ENCODE measurements around the gene EPHB1.

The EPHB1 gene

GRCh38 chr3:134794950-134795745, at the start of gene EPHB1:
TSS of gene EPHB1 (plus strand) at chr3:134795260.
- peak; percentile 94 for DNase-seq (ENCODE audit: low read depth)
- H3K4me3 ChIP-seq (ENCODE audit: control insufficient read depth, low read depth, low read length) = peak within 1 kb of the TSS; percentile 53
- TF ChIP-seq, protein P1, sequence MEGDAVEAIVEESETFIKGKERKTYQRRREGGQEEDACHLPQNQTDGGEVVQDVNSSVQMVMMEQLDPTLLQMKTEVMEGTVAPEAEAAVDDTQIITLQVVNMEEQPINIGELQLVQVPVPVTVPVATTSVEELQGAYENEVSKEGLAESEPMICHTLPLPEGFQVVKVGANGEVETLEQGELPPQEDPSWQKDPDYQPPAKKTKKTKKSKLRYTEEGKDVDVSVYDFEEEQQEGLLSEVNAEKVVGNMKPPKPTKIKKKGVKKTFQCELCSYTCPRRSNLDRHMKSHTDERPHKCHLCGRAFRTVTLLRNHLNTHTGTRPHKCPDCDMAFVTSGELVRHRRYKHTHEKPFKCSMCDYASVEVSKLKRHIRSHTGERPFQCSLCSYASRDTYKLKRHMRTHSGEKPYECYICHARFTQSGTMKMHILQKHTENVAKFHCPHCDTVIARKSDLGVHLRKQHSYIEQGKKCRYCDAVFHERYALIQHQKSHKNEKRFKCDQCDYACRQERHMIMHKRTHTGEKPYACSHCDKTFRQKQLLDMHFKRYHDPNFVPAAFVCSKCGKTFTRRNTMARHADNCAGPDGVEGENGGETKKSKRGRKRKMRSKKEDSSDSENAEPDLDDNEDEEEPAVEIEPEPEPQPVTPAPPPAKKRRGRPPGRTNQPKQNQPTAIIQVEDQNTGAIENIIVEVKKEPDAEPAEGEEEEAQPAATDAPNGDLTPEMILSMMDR (conservative IDR thresholded peaks at IDR 0.05; ENCODE audit: control insufficient read depth, insufficient read depth, low read depth, low read length) = peak; percentile 81

GRCh38 chr3:134748698-134749097, 46.4 kb upstream of the EPHB1 start:
- DNase-seq (ENCODE audit: low read depth) = no peak
- TF ChIP-seq, protein P1 (conservative IDR thresholded peaks at IDR 0.05; ENCODE audit: control insufficient read depth, insufficient read depth, low read depth, low read length) = no peak
- H3K4me3 ChIP-seq (ENCODE audit: control insufficient read depth, low read depth, low read length) = no peak overlapping the region

GRCh38 chr3:134749174-134749573, 45.9 kb upstream of the EPHB1 start:
- no peak for DNase-seq (ENCODE audit: low read depth)
- TF ChIP-seq, protein P1 (conservative IDR thresholded peaks at IDR 0.05; ENCODE audit: control insufficient read depth, insufficient read depth, low read depth, low read length) = no peak

DNA sequence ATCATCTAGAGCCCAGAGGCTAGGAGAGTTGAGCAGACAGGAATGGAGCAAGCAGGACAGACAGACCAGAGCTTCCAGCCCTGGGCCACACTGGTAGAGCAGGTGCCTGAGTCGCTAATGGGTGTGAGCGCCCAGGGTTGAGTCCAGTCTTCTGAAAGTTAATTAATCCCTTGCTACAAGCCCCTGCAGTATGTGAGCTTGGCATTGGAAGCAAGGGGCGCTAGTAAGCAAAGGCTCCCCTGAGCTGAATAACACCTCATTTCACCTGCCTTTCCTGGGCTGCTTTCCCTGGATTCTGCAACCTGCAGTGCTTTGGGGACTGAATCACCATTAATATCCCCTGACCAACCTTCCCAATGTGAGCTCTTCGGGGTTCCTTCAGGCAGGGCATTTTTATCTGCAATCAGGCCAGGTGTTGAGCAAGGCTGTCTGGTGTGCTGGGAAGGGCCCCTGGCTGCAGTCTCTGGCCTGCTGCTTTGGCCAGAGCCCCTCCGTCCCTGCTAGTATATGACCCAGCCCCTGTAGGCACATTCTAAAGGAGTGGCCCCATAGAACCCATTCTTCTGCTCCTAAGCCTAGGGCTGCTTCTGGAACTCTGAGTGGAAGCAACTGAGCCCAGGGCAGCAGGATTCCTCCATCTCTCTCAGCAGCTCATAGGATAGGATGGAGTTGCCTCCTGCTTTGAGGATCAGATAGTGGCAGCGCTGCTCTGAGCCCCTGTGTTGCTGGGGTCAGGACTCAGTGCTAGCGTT, 45.1 kb upstream of the EPHB1 start:
- TF ChIP-seq, protein P1 (conservative IDR thresholded peaks at IDR 0.05; ENCODE audit: control insufficient read depth, insufficient read depth, low read depth, low read length) = no peak
- H3K4me3 ChIP-seq (ENCODE audit: control insufficient read depth, low read depth, low read length) = no peak overlapping the region
- no peak for DNase-seq (ENCODE audit: low read depth)

More at GRCh38 chr3:134749174-134749573, 45.9 kb upstream of the EPHB1 start:
- no peak overlapping the region for H3K4me3 ChIP-seq (ENCODE audit: control insufficient read depth, low read depth, low read length)

- TF ChIP-seq, protein P1 (conservative IDR thresholded peaks at IDR 0.05; ENCODE audit: control insufficient read depth, insufficient read depth, low read depth, low read length) = no peak
- H3K4me3 ChIP-seq (ENCODE audit: control insufficient read depth, low read depth, low read length) = no peak overlapping the region
- DNase-seq (ENCODE audit: low read depth) = peak; percentile 52
Observed at GRCh38 chr3:134751831-134752230, 43.2 kb upstream of the EPHB1 start.

DNA sequence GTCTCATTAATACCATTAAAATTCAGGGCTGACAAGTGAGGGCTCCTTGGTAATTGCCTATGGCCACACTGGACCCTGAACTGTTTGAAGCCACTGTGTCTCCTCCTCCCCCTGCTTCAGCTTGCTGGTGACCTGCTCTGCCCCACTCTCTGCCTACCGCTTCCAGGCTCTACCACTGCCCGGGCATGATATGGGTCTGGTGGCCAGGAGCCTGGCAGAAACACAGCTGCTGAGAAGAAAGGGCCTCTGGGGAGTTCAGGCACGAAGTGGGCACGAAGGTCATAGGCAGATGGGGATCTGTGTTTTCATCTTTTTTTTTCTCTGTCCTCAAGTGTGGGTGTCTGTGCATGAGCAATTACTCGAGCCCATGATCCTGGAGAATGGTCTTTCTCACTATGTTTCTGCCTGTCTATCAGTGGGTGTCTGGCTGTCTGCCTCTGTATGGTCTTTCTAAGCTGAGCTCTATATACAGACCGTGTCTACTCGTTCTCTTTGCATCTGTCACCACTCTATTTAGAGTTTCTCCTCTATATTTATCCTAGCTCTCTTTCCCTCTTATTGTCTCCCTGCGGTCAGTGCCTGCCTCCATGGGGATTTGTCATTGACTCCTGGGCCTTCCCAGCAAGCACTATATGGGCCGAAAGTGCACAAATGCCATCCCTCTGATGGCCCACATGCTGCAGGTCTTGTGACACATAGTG, 42.1 kb upstream of the EPHB1 start:
- DNase-seq (ENCODE audit: low read depth) = no peak
- TF ChIP-seq, protein P1 (conservative IDR thresholded peaks at IDR 0.05; ENCODE audit: control insufficient read depth, insufficient read depth, low read depth, low read length) = no peak
- H3K4me3 ChIP-seq (ENCODE audit: control insufficient read depth, low read depth, low read length) = no peak overlapping the region

Data from fibroblast of mammary gland (primary cell).